ENCODE results near the gene TRPC6. TPM values are rescaled to one million over a fixed set of nuclear protein-coding genes. Genes with fewer than 3 reads are reported as not detected.

Gene TRPC6
- total RNA-seq, 2 experiments from 2014 or later, result not detected

DNA sequence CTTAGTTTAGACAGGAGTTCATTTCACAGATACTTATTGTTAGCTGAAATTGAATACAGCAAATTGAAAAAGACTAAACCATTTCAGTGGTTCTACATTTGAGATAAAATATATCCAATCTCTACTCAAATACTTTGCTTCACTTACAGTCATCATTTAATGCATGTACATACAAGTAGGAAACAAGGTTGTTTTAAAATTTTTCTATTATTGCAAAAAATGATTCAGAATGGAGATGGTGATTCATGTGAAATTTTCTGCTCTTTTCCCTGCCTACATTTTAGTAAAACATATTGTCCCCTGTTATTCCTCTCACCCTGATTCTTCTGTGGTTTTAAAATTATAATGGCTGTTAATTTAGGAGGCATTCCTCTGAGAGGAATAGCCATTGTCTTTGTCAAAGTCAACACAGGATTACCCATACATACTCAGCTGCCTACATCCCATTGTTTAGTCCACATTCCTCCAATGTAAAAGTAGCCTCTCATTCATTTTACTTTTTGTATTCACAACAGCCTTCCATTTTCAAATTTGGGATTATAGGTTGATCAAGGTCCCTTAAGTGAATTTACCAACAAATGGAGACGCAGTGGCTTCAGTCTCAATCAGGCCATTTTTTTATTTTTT, 60.1 kb downstream of the TRPC6 start:
- Mint-ChIP-seq H3K36me3 (ENCODE audit: low read depth) (no peaks in the 10 kb centered on the region), H3K4me1 (ENCODE audit: low read depth) (no peaks in the 10 kb centered on the region), H3K27me3 (no peaks in the 10 kb centered on the region), H3K4me3 (no peak overlapping the region), H3K27ac (no peak overlapping the region), H3K9me3 (peaks cover 12% of the 10 kb centered on the region)
- Histone ChIP-seq H3K27ac (ENCODE audit: low read depth in 1 of 2, low read length in 2 of 2) (no peak overlapping the region), H3K9me3 (ENCODE audit: control insufficient read depth in 1 of 2, insufficient read depth in 1 of 2, low read length in 2 of 2) (peaks cover 0 to 9% of the 10 kb centered on the region in 2 experiments), H3K27me3 (ENCODE audit: control insufficient read depth in 1 of 2, insufficient read depth in 2 of 2, low read length in 2 of 2) (no peaks in the 10 kb centered on the region), H3K4me3 (ENCODE audit: low read length) (no peak overlapping the region), H3K4me1 (ENCODE audit: insufficient read depth, low read length) (no peaks in the 10 kb centered on the region), H3K36me3 (ENCODE audit: insufficient read depth, low read length) (no peaks in the 10 kb centered on the region)
- intact Hi-C loops (cut with DNase I, micrococcal nuclease), result no loop called here
- ChIA-PET POLR2A (no interaction called here), CTCF (no interaction called here)
- TF ChIP-seq, protein P1, sequence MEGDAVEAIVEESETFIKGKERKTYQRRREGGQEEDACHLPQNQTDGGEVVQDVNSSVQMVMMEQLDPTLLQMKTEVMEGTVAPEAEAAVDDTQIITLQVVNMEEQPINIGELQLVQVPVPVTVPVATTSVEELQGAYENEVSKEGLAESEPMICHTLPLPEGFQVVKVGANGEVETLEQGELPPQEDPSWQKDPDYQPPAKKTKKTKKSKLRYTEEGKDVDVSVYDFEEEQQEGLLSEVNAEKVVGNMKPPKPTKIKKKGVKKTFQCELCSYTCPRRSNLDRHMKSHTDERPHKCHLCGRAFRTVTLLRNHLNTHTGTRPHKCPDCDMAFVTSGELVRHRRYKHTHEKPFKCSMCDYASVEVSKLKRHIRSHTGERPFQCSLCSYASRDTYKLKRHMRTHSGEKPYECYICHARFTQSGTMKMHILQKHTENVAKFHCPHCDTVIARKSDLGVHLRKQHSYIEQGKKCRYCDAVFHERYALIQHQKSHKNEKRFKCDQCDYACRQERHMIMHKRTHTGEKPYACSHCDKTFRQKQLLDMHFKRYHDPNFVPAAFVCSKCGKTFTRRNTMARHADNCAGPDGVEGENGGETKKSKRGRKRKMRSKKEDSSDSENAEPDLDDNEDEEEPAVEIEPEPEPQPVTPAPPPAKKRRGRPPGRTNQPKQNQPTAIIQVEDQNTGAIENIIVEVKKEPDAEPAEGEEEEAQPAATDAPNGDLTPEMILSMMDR (IDR thresholded peaks at IDR 0.05), result no peak
- ATAC-seq (ENCODE audit: poor library complexity) (no peak), DNase-seq (no peak)

GRCh38 chr11:101523193-101523592, 60.6 kb downstream of the TRPC6 start:
- H3K27me3 ChIP-seq (ENCODE audit: control insufficient read depth in 1 of 2, insufficient read depth in 2 of 2, low read length in 2 of 2), result no peaks in the 10 kb centered on the region
- no peaks in the 10 kb centered on the region for H3K36me3 ChIP-seq (ENCODE audit: insufficient read depth, low read length)
- peaks cover 0 to 9% of the 10 kb centered on the region in 2 experiments for H3K9me3 ChIP-seq (ENCODE audit: control insufficient read depth in 1 of 2, insufficient read depth in 1 of 2, low read length in 2 of 2)
- ChIA-PET CTCF (no interaction called here), POLR2A (no interaction called here)
- Mint-ChIP-seq H3K36me3 (ENCODE audit: low read depth) (no peaks in the 10 kb centered on the region), H3K9me3 (peaks cover 12% of the 10 kb centered on the region), H3K27me3 (no peaks in the 10 kb centered on the region), H3K4me3 (no peak overlapping the region), H3K4me1 (ENCODE audit: low read depth) (no peaks in the 10 kb centered on the region), H3K27ac (no peak overlapping the region)
- DNase-seq, result no peak
- H3K4me1 ChIP-seq (ENCODE audit: insufficient read depth, low read length), result no peaks in the 10 kb centered on the region
- intact Hi-C loops (cut with DNase I, micrococcal nuclease), result no loop called here
- no peak overlapping the region for H3K4me3 ChIP-seq (ENCODE audit: low read length)
- ATAC-seq (ENCODE audit: poor library complexity), result no peak
- H3K27ac ChIP-seq (ENCODE audit: low read depth in 1 of 2, low read length in 2 of 2), result no peak overlapping the region
- TF ChIP-seq, protein P1 (IDR thresholded peaks at IDR 0.05), result no peak

GRCh38 chr11:101521821-101522220, 62.0 kb downstream of the TRPC6 start:
- ATAC-seq (ENCODE audit: poor library complexity) (no peak), DNase-seq (no peak)
- TF ChIP-seq, protein P1 (IDR thresholded peaks at IDR 0.05), result no peak
- Histone ChIP-seq H3K36me3 (ENCODE audit: insufficient read depth, low read length) (no peaks in the 10 kb centered on the region), H3K4me1 (ENCODE audit: insufficient read depth, low read length) (no peaks in the 10 kb centered on the region), H3K4me3 (ENCODE audit: low read length) (no peak overlapping the region), H3K27ac (ENCODE audit: low read depth in 1 of 2, low read length in 2 of 2) (no peak overlapping the region), H3K27me3 (ENCODE audit: control insufficient read depth in 1 of 2, insufficient read depth in 2 of 2, low read length in 2 of 2) (no peaks in the 10 kb centered on the region), H3K9me3 (ENCODE audit: control insufficient read depth in 1 of 2, insufficient read depth in 1 of 2, low read length in 2 of 2) (peaks cover 0 to 9% of the 10 kb centered on the region in 2 experiments)
- H3K9me3 Mint-ChIP-seq, result peaks cover 12% of the 10 kb centered on the region
- H3K27me3 Mint-ChIP-seq, result no peaks in the 10 kb centered on the region
- no peak overlapping the region for H3K27ac Mint-ChIP-seq
- H3K36me3 Mint-ChIP-seq (ENCODE audit: low read depth), result no peaks in the 10 kb centered on the region
- ChIA-PET CTCF (no interaction called here), POLR2A (no interaction called here)
- intact Hi-C loops (cut with DNase I, micrococcal nuclease), result no loop called here
- no peak overlapping the region for H3K4me3 Mint-ChIP-seq
- no peaks in the 10 kb centered on the region for H3K4me1 Mint-ChIP-seq (ENCODE audit: low read depth)
